AG09319 (cell line): ENCODE data around the gene MEGF11.

Experiments used
- DNase-seq: peaks from one replicate; pipeline ENCODE4 v3.0.0-alpha.2; 2010; ENCODE audit warnings: low read depth; ENCODE audit errors: extremely low read depth
- TF ChIP-seq, protein P1 (sequence below): IDR thresholded peaks from 2 replicates; pipeline ENCODE4 v1.5.1; 2011; ENCODE audit warnings: low read depth, mild to moderate bottlenecking, inconsistent platforms, low read length, moderate library complexity

MEGF11 gene

GRCh38 chr15:65920825-65921309, 332.7 kb downstream of the MEGF11 start:
- TF ChIP-seq, protein P1, sequence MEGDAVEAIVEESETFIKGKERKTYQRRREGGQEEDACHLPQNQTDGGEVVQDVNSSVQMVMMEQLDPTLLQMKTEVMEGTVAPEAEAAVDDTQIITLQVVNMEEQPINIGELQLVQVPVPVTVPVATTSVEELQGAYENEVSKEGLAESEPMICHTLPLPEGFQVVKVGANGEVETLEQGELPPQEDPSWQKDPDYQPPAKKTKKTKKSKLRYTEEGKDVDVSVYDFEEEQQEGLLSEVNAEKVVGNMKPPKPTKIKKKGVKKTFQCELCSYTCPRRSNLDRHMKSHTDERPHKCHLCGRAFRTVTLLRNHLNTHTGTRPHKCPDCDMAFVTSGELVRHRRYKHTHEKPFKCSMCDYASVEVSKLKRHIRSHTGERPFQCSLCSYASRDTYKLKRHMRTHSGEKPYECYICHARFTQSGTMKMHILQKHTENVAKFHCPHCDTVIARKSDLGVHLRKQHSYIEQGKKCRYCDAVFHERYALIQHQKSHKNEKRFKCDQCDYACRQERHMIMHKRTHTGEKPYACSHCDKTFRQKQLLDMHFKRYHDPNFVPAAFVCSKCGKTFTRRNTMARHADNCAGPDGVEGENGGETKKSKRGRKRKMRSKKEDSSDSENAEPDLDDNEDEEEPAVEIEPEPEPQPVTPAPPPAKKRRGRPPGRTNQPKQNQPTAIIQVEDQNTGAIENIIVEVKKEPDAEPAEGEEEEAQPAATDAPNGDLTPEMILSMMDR: no peak
- no peak for DNase-seq

DNA sequence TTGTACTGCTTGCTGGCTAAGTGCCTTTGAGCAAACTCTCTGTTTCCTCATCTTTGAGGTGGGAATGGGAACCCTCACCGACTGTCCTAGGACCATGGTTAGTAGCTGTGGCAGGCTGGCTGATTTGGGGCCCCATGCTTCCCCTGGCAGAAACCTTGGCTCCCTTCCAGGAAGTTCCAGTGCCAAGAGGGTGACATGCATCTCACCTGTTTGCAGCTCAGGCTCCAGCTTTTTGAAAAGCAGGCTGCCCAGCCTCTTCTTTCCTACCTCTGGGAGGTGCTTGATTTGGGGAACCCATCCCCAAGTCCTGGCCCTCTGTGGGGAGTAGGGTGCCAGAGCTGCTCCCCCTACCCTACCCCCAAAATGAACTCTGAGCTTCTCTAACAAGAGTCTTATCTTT, 333.4 kb downstream of the MEGF11 start:
- DNase-seq: no peak
- TF ChIP-seq, protein P1: no peak

- no peak for DNase-seq
- TF ChIP-seq, protein P1: no peak
Measured at GRCh38 chr15:65919353-65919752, 334.2 kb downstream of the MEGF11 start.

- no peak for DNase-seq
- TF ChIP-seq, protein P1: no peak
Measured at GRCh38 chr15:65918945-65919344, 334.6 kb downstream of the MEGF11 start.

GRCh38 chr15:65918357-65918920, 335.1 kb downstream of the MEGF11 start:
- TF ChIP-seq, protein P1: no peak
- DNase-seq: no peak

- TF ChIP-seq, protein P1: no peak
- DNase-seq: no peak
Measured at GRCh38 chr15:65917936-65918335, 335.6 kb downstream of the MEGF11 start.

DNA sequence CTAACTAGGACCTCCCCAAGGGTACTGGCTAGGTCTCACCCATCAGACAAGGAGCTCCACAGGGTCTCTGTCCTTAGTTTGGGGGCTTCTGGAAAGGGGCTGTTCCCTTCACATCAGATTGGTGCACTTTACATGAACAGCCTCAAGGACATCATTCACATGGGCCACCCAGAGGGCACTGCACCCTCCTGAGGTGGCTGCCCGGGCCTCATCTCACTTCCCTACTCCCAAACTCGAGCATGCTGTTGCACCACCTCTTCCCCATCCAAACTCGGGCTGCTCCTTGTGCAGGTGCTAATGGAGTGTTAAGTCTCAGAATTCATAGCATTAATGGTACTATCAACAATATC, 336.2 kb downstream of the MEGF11 start:
- DNase-seq: no peak
- TF ChIP-seq, protein P1: no peak
